H1 (cell line): ENCODE data around the gene ST6GALNAC2. TPM values are rescaled to one million over a fixed set of nuclear protein-coding genes. Genes with fewer than 3 reads are reported as not detected.

Experiments used
- RXRA ChIP-seq: IDR thresholded peaks from 2 replicates; pipeline ENCODE4 v1.6.1; 2011; ENCODE audit warnings: low read depth, mild to moderate bottlenecking, low read length, moderate library complexity; ENCODE audit not compliant: insufficient read depth
- USF2 ChIP-seq: IDR thresholded peaks from 2 replicates; pipeline ENCODE4 v1.6.1; 2011; ENCODE audit warnings: low read length, improper control_type of control experiment
- polyA plus RNA-seq, 7 experiments: library from polyadenylated mRNA; depleted of rRNA in 3 of 7; stranded (reverse) in 5 of 7; unstranded in 2 of 7; fragments of >200 nt in 5 of 7; fragments of 200-250 nt in 2 of 7; gene quantifications; 1 replicate in 5 of 7; 2 replicates in 1 of 7; 4 replicates in 1 of 7; pipeline versions ENCODE4 v1.2.1 to v1.2.3, GENCODE V29; 2011 to 2013; ENCODE audit warnings: missing spikeins in 2 of 7, mixed read lengths in 2 of 7
- total RNA-seq: library from RNA; stranded (reverse); fragmentation: NEBNext Ultra II Directional; extraction: Animal tissue kit (Norgen Biotek cat#: 25700); gene quantifications from 2 replicates; pipeline ENCODE4 v1.2.1, GENCODE V29; 2021

The ST6GALNAC2 gene
- total and polyA plus RNA-seq, 2 of the 8 experiments (the other 6 are each of a cell fraction or from before 2014, with no cell fraction given), result 0.09 TPM; not detected in 1

DNA sequence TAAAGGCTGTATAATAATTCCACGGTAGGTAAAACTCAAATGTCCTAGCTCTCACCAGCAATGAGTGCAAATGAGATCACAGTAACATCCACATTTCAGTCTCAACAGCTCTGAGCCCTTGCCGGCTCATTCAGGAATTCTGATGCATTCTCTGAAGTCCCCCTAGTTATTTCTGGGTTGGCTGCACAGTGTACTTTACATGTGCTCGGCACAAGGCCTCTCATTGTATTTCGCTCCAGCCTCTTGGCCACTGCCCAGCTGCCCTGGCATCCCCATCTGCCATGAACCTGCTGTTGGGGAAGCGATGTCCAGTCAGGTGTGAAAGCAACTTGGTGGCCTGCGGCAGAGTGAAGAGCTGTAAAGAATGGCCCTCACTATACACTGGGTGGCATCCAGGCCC lies 31.5 kb downstream of the ST6GALNAC2 start (continued):
- TF ChIP-seq USF2, result no peak
- TF ChIP-seq RXRA, result no peak
- TF ChIP-seq, all 59 proteins: peak for 0
